BJ (cell line): Measurements from ENCODE around the gene FAU. TPM values are rescaled to one million over a fixed set of nuclear protein-coding genes. Genes with fewer than 3 reads are reported as not detected.

Experiments
- CTCF ChIA-PET: fragments of 350-600 bp; formaldehyde crosslinking; extraction: SDS; loops from one replicate; lab custom pipeline; 2021; ENCODE audit warnings: antibody characterized with exemption, inconsistent platforms; lab: Yijun Ruan, JAX
- POLR2A ChIA-PET: fragments of 300-600 bp; sonication (Branson Sonifier 250); formaldehyde crosslinking; extraction: SDS; loops from one replicate; lab custom pipeline; 2021; ENCODE audit warnings: antibody characterized with exemption; lab: Charles Lee
- DNase-seq: peaks from one replicate; pipeline ENCODE4 v3.0.0-alpha.2; 2011; ENCODE audit warnings: low read depth
- H3K27me3 ChIP-seq: 2 replicates; pipeline ENCODE4 v1.6.0; 2011; ENCODE audit warnings: low read length; ENCODE audit not compliant: control insufficient read depth, insufficient read depth
- H3K36me3 ChIP-seq: 2 replicates; pipeline ENCODE4 v1.5.1; 2011; ENCODE audit warnings: low read length; ENCODE audit not compliant: control insufficient read depth, insufficient read depth
- H3K4me3 ChIP-seq: 2 replicates; pipeline ENCODE4 v1.5.1; 2011; ENCODE audit warnings: low read depth, mild to moderate bottlenecking, control low read depth, low read length
- polyA plus RNA-seq: library from polyadenylated mRNA; depleted of rRNA; stranded (reverse); fragments of >200 nt; gene quantifications from 2 replicates; pipeline ENCODE4 v1.2.3, GENCODE V29; 2011; rRNA removed
- small RNA-seq: library from RNA; depleted of rRNA; stranded (forward); fragments of <200 nt; gene quantifications from one replicate; pipeline ENCODE3, GENCODE V24; 2012; ENCODE audit warnings: low replicate concordance, low read depth; ENCODE audit not compliant: insufficient read length
- TF ChIP-seq, protein P1 (sequence below): IDR thresholded peaks from 2 replicates; pipeline ENCODE4 v1.5.1; 2011; ENCODE audit warnings: low read depth, mild to moderate bottlenecking, control low read depth, inconsistent platforms, low read length, moderate library complexity; ENCODE audit not compliant: insufficient read depth

The FAU gene
- polyA plus RNA-seq, 1 experiment = 474 TPM

DNA sequence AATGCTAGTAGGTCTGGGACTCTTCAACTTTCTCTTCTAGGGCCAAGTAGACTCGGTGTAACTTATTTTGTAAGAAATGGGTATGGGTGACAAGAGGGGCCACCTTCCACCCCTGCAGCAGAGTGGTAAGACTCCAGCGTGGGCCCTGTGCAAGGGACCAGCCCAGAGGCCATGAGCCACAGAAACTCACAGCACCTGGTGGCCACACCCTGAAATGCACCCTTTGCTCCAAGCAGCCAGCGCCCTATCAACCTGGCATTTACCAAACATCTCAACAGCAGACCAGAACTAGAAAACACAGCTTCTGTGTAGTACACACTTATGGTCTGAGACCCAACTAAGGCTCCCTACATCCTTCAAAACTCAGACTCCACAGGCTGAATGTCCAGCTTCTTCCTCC, 43.8 kb downstream of the FAU start:
- H3K36me3 ChIP-seq = no peaks in the 10 kb centered on the region
- ChIA-PET CTCF (interaction anchor here (1.1 to 2.1 kb wide), 2 partner anchors 64 to 65 kb away, joined by 3 to 7 read pairs; partner anchors contain the start of gene ARL2), POLR2A (no interaction called here)
- DNase-seq = no peak
- no peaks in the 10 kb centered on the region for H3K27me3 ChIP-seq
- TF ChIP-seq, protein P1, sequence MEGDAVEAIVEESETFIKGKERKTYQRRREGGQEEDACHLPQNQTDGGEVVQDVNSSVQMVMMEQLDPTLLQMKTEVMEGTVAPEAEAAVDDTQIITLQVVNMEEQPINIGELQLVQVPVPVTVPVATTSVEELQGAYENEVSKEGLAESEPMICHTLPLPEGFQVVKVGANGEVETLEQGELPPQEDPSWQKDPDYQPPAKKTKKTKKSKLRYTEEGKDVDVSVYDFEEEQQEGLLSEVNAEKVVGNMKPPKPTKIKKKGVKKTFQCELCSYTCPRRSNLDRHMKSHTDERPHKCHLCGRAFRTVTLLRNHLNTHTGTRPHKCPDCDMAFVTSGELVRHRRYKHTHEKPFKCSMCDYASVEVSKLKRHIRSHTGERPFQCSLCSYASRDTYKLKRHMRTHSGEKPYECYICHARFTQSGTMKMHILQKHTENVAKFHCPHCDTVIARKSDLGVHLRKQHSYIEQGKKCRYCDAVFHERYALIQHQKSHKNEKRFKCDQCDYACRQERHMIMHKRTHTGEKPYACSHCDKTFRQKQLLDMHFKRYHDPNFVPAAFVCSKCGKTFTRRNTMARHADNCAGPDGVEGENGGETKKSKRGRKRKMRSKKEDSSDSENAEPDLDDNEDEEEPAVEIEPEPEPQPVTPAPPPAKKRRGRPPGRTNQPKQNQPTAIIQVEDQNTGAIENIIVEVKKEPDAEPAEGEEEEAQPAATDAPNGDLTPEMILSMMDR = peak; percentile 59
- H3K4me3 ChIP-seq = no peak overlapping the region

DNA sequence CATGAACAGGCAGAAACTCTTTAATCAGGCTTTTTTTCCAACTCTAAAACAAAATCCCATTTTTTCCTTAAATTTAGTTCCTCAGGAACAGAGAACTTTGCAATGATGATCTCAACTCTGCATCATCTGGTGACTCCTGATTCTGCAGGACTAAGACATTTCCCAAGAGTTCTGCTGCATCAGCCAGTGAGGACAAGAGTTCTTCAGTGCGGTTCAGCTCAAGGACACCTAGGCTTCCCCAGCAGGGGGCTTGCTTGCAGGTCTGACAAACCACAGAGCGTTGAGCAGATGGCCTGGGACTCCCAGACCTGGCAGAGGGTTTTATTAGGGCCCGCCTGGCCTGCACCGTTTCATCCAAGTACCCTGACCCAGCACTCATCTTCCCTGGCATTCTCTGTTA, 44.5 kb downstream of the FAU start:
- TF ChIP-seq, protein P1 = no peak

DNA sequence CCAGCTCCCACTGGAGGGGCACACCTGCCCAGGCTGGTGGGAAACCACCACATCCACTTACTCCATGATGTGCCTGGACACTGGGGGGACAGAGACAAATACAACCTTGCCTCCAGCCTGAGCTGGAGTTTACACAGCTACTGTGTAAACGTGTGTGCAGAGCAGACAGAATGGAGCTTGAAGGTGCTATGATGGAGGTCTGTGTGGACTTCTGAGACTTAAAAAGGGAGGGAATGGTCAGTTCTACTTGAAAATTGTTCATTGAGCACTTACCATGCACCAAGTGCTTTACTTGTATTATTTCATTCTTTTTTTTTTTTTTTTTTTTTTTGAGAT, 49.3 kb downstream of the FAU start:
- TF ChIP-seq, protein P1 = no peak
- DNase-seq = no peak
- H3K4me3 ChIP-seq = no peak overlapping the region
- H3K36me3 ChIP-seq = no peaks in the 10 kb centered on the region
- ChIA-PET POLR2A (no interaction called here), CTCF (interaction anchor here (1.4 to 1.6 kb wide), 2 partner anchors 9 to 38 kb away, joined by 3 to 7 read pairs; no protein-coding TSS in a partner anchor)
- H3K27me3 ChIP-seq = no peaks in the 10 kb centered on the region

More for the DNA sequence above, 44.5 kb downstream of the FAU start:
- no peak for DNase-seq
- no peaks in the 10 kb centered on the region for H3K27me3 ChIP-seq
- H3K4me3 ChIP-seq = no peak overlapping the region
- CTCF ChIA-PET = interaction anchor here (1.1 to 2.1 kb wide), 3 partner anchors 28 to 65 kb away, joined by 3 to 7 read pairs (median 3); partner anchors contain the start of gene ARL2
- POLR2A ChIA-PET = no interaction called here
- H3K36me3 ChIP-seq = no peaks in the 10 kb centered on the region

DNA sequence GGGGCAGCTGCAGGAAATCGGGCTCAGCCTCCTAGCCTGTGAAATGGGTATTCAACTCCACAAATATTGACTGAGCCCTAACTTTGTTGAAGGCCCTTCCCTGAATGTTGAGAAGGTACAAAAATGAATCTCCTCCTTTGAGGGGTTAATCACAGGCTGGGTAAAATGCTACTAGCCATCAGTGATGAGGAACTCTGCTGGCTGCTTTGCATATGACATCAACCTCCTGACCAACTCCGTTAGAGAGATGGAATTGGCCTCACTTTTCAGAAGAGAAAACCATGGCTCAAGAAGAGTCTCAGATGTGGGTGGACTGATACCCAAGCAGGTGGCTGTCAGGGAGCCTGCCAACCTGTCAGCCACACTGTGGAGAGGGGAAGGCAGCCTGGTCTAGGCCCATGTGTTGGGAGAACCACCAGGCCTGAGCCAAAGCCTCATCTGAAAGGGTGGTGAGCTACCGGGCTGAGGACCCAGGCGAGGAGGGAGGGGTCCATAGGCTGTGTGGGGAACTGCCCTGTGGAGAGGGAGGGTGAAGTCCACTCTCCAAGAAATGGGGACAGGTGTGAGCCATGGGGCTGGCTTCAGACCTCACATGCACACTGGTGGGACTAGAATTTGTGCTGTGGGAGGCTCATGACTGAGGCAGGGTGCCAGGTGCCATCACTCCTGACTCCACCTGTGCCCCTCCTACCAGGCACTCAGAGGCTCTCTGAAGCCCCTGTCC, 49.9 kb downstream of the FAU start:
- CTCF ChIA-PET = interaction anchor here (1.1 to 1.4 kb wide), 2 partner anchors 37 to 38 kb away, joined by 3 read pairs; no protein-coding TSS in a partner anchor
- POLR2A ChIA-PET = no interaction called here

More for the DNA sequence above, 49.9 kb downstream of the FAU start:
- Histone ChIP-seq H3K36me3 (no peaks in the 10 kb centered on the region), H3K27me3 (no peaks in the 10 kb centered on the region), H3K4me3 (no peak overlapping the region)
- no peak for DNase-seq
- TF ChIP-seq, protein P1 = no peak

Small RNA genes lying within 50 kb of the gene (small RNA-seq; reads per million reads assigned to genes)
- gene HIGD1AP10 (not detected), gene PDCL2P2 (not detected), gene RNU2-23P (not detected)

Other genes starting within 250 kb of the FAU start
- gene EHD1, start 243.5 kb downstream of the FAU start, polyA plus RNA-seq = 95.3 and 191 TPM in 2 replicates
- 3.7 and 7.0 TPM in 2 replicates for gene ATG2A, start 204.9 kb downstream of the FAU start, polyA plus RNA-seq
- 16.0 and 18.5 TPM in 2 replicates for gene PPP2R5B, start 197.4 kb downstream of the FAU start, polyA plus RNA-seq
- gene GPHA2, start 186.2 kb downstream of the FAU start, polyA plus RNA-seq = not detected in 2 replicates
- not detected in 2 replicates for gene MAJIN, start 150.0 kb downstream of the FAU start, polyA plus RNA-seq
- 1.1 and 1.5 TPM in 2 replicates for gene BATF2, start 125.2 kb downstream of the FAU start, polyA plus RNA-seq
- 117 and 141 TPM in 2 replicates for gene ARL2, start 108.0 kb downstream of the FAU start, polyA plus RNA-seq
- gene SNX15, start 94.7 kb downstream of the FAU start, polyA plus RNA-seq = 8.3 and 15.3 TPM in 2 replicates
- 5.9 and 7.3 TPM in 2 replicates for gene SAC3D1, start 80.9 kb downstream of the FAU start, polyA plus RNA-seq
- 25.4 and 38.7 TPM in 2 replicates for gene NAALADL1, start 63.6 kb downstream of the FAU start, polyA plus RNA-seq
- gene CDCA5, start 38.1 kb downstream of the FAU start, polyA plus RNA-seq = 10.7 and 11.9 TPM in 2 replicates
- gene ZFPL1, start 37.9 kb downstream of the FAU start, polyA plus RNA-seq = 41.7 and 91.8 TPM in 2 replicates
- gene VPS51, start 25.9 kb downstream of the FAU start, polyA plus RNA-seq = 61.8 and 86.2 TPM in 2 replicates
- gene TM7SF2, start 10.3 kb downstream of the FAU start, polyA plus RNA-seq = 5.0 and 8.2 TPM in 2 replicates
- 3.6 and 4.6 TPM in 2 replicates for gene ZNHIT2, start 4.4 kb downstream of the FAU start, polyA plus RNA-seq
- gene MRPL49, start 187 bp upstream of the FAU start, polyA plus RNA-seq = 54.4 and 68.5 TPM in 2 replicates
- gene SYVN1, start 12.4 kb upstream of the FAU start, polyA plus RNA-seq = 13.3 and 33.4 TPM in 2 replicates
- gene SPDYC, start 48.1 kb upstream of the FAU start, polyA plus RNA-seq = not detected in 2 replicates
- 75.4 and 181 TPM in 2 replicates for gene CAPN1, start 59.8 kb upstream of the FAU start, polyA plus RNA-seq
- 11.8 and 14.5 TPM in 2 replicates for gene POLA2, start 139.8 kb upstream of the FAU start, polyA plus RNA-seq
- gene CDC42EP2, start 192.7 kb upstream of the FAU start, polyA plus RNA-seq = 11.7 and 23.2 TPM in 2 replicates
- 29.5 and 45.2 TPM in 2 replicates for gene DPF2, start 211.7 kb upstream of the FAU start, polyA plus RNA-seq
- 0.04 and 0.06 TPM in 2 replicates for gene TIGD3, start 232.6 kb upstream of the FAU start, polyA plus RNA-seq